Keratinocyte (primary cell): ENCODE data around the gene ATP6V0A4. TPM values are rescaled to one million over a fixed set of nuclear protein-coding genes. Genes with fewer than 3 reads are reported as not detected.
"Not testable (repeated sequence)": the region's sequence is repeated elsewhere in the genome, so short reads cannot be mapped to it uniquely, and the experiment has no call there.

Source experiments
- DNase-seq: peaks from one replicate; pipeline ENCODE4 v3.0.0-alpha.2; 2011; ENCODE audit warnings: low read depth, missing footprints, low spot score
- FAIRE-seq: peaks from 2 replicates; lab custom pipeline; 2011; peaks lifted over from hg19 to GRCh38; lab: Jason Lieb, UNC
- H2AFZ ChIP-seq: 2 replicates; pipeline ENCODE4 v1.6.0; 2012; ENCODE audit warnings: low read length, control low read depth, inconsistent platforms; ENCODE audit not compliant: control insufficient read depth
- H3K27ac ChIP-seq: 2 replicates; pipeline ENCODE4 v1.5.1; 2011; ENCODE audit warnings: low read length; ENCODE audit not compliant: control insufficient read depth, insufficient read depth
- H3K27me3 ChIP-seq: 3 replicates; pipeline ENCODE4 v1.6.0; 2011; ENCODE audit warnings: low read length; ENCODE audit not compliant: control insufficient read depth, insufficient read depth; ENCODE audit errors: extremely low read depth
- H3K36me3 ChIP-seq, 2 experiments: 2 replicates in 1 of 2; 3 replicates in 1 of 2; pipeline ENCODE4 v1.5.1; 2011; ENCODE audit warnings: low read length in 2 of 2, mild to moderate bottlenecking in 1 of 2; ENCODE audit not compliant: control insufficient read depth in 2 of 2, insufficient read depth in 2 of 2; ENCODE audit errors: extremely low read depth in 1 of 2
- H3K4me1 ChIP-seq: 3 replicates; pipeline ENCODE4 v1.5.1; 2011; ENCODE audit warnings: low read length; ENCODE audit not compliant: control insufficient read depth, insufficient read depth; ENCODE audit errors: extremely low read depth
- H3K4me2 ChIP-seq: 3 replicates; pipeline ENCODE4 v1.6.0; 2011; ENCODE audit warnings: low read depth, low read length; ENCODE audit not compliant: control insufficient read depth, insufficient read depth; ENCODE audit errors: extremely low read depth
- H3K4me3 ChIP-seq, 3 experiments: fragments of 200-600 bp in 1 of 3; sonication (generic) in 1 of 3; 2 replicates in 2 of 3; 3 replicates in 1 of 3; pipeline ENCODE4 v1.5.1; 2011 to 2016; ENCODE audit warnings: low read length in 3 of 3, mild to moderate bottlenecking in 3 of 3, control low read depth in 2 of 3, inconsistent platforms in 1 of 3, low read depth in 1 of 3, mixed read lengths in 1 of 3, mixed run types in 1 of 3, moderate library complexity in 1 of 3; ENCODE audit not compliant: control insufficient read depth in 2 of 3, insufficient read depth in 2 of 3; ENCODE audit errors: extremely low read depth in 1 of 3
- H3K79me2 ChIP-seq: 2 replicates; pipeline ENCODE4 v1.6.0; 2012; ENCODE audit warnings: low read length; ENCODE audit not compliant: control insufficient read depth, insufficient read depth
- H3K9ac ChIP-seq: 3 replicates; pipeline ENCODE4 v1.6.0; 2011; ENCODE audit warnings: low read length; ENCODE audit not compliant: control insufficient read depth, insufficient read depth; ENCODE audit errors: extremely low read depth
- H3K9me1 ChIP-seq: 3 replicates; pipeline ENCODE4 v1.6.0; 2011; ENCODE audit warnings: low read length; ENCODE audit not compliant: control insufficient read depth, insufficient read depth; ENCODE audit errors: extremely low read depth
- H3K9me3 ChIP-seq: 2 replicates; pipeline ENCODE4 v1.5.1; 2012; ENCODE audit warnings: low read depth, low read length; ENCODE audit not compliant: control insufficient read depth
- H4K20me1 ChIP-seq: 3 replicates; pipeline ENCODE4 v1.6.0; 2011; ENCODE audit warnings: low read length; ENCODE audit not compliant: control insufficient read depth, insufficient read depth; ENCODE audit errors: extremely low read depth
- CTCF ChIP-seq, 3 experiments: IDR thresholded peaks in 1 of 3; conservative IDR thresholded peaks in 1 of 3; optimal IDR thresholded peaks in 1 of 3; 2 replicates in 2 of 3; 3 replicates in 1 of 3; pipeline versions ENCODE3 to v1.5.1; 2011; ENCODE audit warnings: low read length in 3 of 3, mild to moderate bottlenecking in 3 of 3, moderate library complexity in 2 of 3, control low read depth in 1 of 3, inconsistent platforms in 1 of 3; ENCODE audit not compliant: insufficient read depth in 2 of 3; ENCODE audit errors: extremely low read depth in 1 of 3
- EZH2 ChIP-seq: IDR thresholded peaks from one replicate; pipeline ENCODE4 v1.6.1; 2012; ENCODE audit warnings: inconsistent platforms, mild to moderate bottlenecking, low read length, moderate library complexity
- dilution Hi-C: fragments of 300-500 bp; cut with MboI; formaldehyde crosslinking; loops from one replicate; pipeline ENCODE4 v1.7.0; 2020; ENCODE audit warnings: low sequenced_read_pairs; ENCODE audit not compliant: extremely low pct_ligation_motif_present
- polyA plus RNA-seq, 5 experiments: library from polyadenylated mRNA; depleted of rRNA in 3 of 5; stranded (reverse) in 3 of 5; stranded (forward) in 1 of 5; unstranded in 1 of 5; fragments of >200 nt; gene quantifications; 1 replicate in 1 of 5; 2 replicates in 3 of 5; 3 replicates in 1 of 5; pipeline versions ENCODE4 v1.2.1 to v1.2.3, GENCODE V29; 2011 to 2012; ENCODE audit warnings: missing spikeins in 2 of 5, low read depth in 1 of 5, low replicate concordance in 1 of 5

ATP6V0A4 gene
- polyA plus RNA-seq, 1 donor (not counting 4 experiments of a cell fraction or from before 2014, with no cell fraction given), result 0.34 TPM

- no peaks in the 10 kb centered on the region for H3K79me2 ChIP-seq
- DNase-seq, result no peak
- H4K20me1 ChIP-seq, result no peaks in the 10 kb centered on the region
- TF ChIP-seq CTCF (optimal IDR thresholded peaks at IDR 0.05 in 1 of 3, IDR thresholded peaks at IDR 0.05 in 1 of 3, conservative IDR thresholded peaks at IDR 0.05 in 1 of 3; ENCODE audit: extremely low read depth in 1 of 3, insufficient read depth in 2 of 3, low read length in 3 of 3) (no peak), EZH2 (no peak)
- dilution Hi-C loops, result no loop called here
- H3K9ac ChIP-seq, result no peak overlapping the region
- H3K4me2 ChIP-seq, result no peak overlapping the region
- no peak for FAIRE-seq
- H3K4me1 ChIP-seq, result no peaks in the 10 kb centered on the region
- no peak overlapping the region for H3K27ac ChIP-seq
- H2AFZ ChIP-seq, result no peak overlapping the region
- no peaks in the 10 kb centered on the region for H3K9me1 ChIP-seq
- no peak overlapping the region for H3K4me3 ChIP-seq
- no peaks in the 10 kb centered on the region for H3K36me3 ChIP-seq
- no peaks in the 10 kb centered on the region for H3K27me3 ChIP-seq
- H3K9me3 ChIP-seq, result no peaks in the 10 kb centered on the region
Measured at GRCh38 chr7:138813945-138814344, 15.9 kb upstream of the ATP6V0A4 start.

GRCh38 chr7:138811327-138811726 is 13.3 kb upstream of the ATP6V0A4 start:
- H3K4me1 ChIP-seq, H3K36me3 ChIP-seq, H3K4me3 ChIP-seq, H3K9me1 ChIP-seq, H3K9ac ChIP-seq, H3K27ac ChIP-seq, H3K27me3 ChIP-seq, H3K9me3 ChIP-seq, FAIRE-seq, H2AFZ ChIP-seq, H3K4me2 ChIP-seq, dilution Hi-C loops, DNase-seq, H4K20me1 ChIP-seq, H3K79me2 ChIP-seq: not testable (repeated sequence)

GRCh38 chr7:138809346-138809745 is 11.3 kb upstream of the ATP6V0A4 start:
- no peaks in the 10 kb centered on the region for H3K9me1 ChIP-seq
- H2AFZ ChIP-seq, result no peak overlapping the region
- H3K27me3 ChIP-seq, result no peaks in the 10 kb centered on the region
- no peaks in the 10 kb centered on the region for H3K79me2 ChIP-seq
- no peaks in the 10 kb centered on the region for H4K20me1 ChIP-seq
- no peak overlapping the region for H3K4me3 ChIP-seq
- dilution Hi-C loops, result no loop called here
- no peak for DNase-seq
- FAIRE-seq, result no peak
- no peak overlapping the region for H3K27ac ChIP-seq
- no peaks in the 10 kb centered on the region for H3K4me1 ChIP-seq
- TF ChIP-seq CTCF (optimal IDR thresholded peaks at IDR 0.05 in 1 of 3, IDR thresholded peaks at IDR 0.05 in 1 of 3, conservative IDR thresholded peaks at IDR 0.05 in 1 of 3; ENCODE audit: extremely low read depth in 1 of 3, insufficient read depth in 2 of 3, low read length in 3 of 3) (no peak), EZH2 (no peak)
- no peaks in the 10 kb centered on the region for H3K36me3 ChIP-seq
- H3K9ac ChIP-seq, result no peak overlapping the region
- no peak overlapping the region for H3K4me2 ChIP-seq
- no peaks in the 10 kb centered on the region for H3K9me3 ChIP-seq
